Hepatic stellate cell (primary cell): ENCODE results near the gene DTX2.
"Not testable (repeated sequence)": the region's sequence is repeated elsewhere in the genome, so short reads cannot be mapped to it uniquely, and the experiment has no call there.

Source experiments
- DNase-seq: peaks from one replicate; pipeline ENCODE4 v3.0.0; 2011; ENCODE audit warnings: low spot score

The DTX2 gene

DNA sequence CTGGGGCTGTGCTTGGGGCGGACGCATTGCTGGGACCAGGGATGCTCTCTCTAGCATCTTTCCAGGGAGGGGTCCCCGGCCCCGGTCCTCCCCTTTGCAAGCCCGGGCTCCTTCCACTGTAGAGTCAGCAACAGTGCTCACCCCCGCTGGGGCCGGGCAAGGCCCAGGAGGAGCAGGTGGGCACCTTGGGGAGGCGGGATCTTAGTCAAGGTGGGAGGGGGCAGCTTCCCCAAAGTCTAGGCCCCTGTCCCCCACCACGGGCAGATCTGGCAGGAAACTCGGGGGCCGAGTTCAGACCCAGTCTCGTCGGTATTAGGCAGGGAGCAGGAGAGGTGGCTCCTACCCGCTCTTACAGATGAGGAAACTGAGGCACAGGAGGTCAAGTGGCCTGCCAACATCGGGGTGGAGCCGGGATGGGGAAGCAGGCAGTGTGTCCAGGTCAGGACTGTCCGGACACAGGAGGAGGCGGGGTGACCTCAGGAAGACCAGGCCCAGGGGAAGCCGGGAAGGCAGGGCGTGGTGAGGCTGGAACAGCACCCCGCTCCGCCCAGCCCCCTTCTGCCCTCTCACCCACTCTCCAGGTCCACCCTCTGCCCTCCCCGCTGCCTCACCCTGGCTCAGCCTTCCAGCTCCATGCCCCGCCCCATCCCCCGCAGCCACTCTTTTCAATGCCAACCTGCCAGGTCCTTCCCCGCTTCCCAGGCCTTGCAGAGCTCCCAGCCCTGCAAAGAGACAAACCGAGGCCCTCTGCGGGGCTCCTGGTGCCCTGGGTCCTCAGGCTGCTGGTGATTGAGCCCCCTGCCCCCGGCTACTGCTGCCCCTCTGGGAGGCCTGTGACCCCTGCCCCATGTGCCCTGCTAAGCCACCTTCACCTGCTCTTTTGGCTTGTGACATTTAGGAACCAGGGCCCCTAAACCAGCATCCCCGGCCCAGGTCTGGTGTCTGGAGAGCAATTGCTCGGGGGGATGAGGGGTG, 50.7 kb downstream of the DTX2 start:
- DNase-seq = not testable (repeated sequence)

GRCh38 chr7:76512941-76513816, 51.7 kb downstream of the DTX2 start:
- peak; percentile 37 for DNase-seq

- DNase-seq = no peak
Observed at GRCh38 chr7:76513817-76514799, 52.6 kb downstream of the DTX2 start.

DNA sequence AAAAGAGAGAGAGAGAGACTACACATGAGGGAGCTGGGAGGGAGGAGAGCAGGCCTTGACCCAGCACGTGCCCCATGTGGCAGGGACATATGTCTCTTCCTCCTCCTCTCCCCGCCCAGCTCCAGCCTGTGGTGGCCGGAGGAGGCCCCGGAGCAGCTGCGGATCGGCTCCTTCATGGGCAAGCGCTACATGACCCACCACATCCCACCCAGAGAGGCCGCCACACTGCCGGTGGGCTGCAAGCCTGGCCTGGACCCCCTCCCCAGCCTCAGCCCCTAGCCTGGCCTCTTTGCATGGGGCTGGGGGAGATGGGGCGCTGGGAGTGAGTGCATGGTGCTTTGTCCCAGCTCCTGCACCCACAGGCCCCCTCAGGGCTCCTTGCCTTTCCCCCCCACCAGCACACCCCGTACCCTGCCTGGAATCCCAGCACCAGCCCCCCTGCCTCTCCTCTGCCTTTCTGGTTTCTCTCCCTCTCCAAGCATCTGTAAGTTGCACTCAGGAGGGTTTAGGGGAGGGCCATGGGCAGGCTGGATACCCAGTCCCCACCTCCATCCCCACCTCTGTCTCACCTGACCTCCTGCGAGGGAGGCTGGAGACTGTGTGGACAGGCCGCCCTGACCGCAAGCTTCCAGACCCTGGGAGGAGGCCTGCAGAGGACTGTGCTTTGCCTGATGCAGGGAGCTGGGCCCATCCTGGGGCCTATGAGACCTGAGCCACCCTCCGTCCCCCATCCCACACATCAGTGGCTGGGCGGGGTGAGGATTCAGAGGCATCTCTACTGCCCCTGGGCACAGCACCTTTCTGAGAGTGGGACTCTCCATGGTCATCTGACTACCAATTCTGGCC, 53.6 kb downstream of the DTX2 start:
- DNase-seq = no peak

DNA sequence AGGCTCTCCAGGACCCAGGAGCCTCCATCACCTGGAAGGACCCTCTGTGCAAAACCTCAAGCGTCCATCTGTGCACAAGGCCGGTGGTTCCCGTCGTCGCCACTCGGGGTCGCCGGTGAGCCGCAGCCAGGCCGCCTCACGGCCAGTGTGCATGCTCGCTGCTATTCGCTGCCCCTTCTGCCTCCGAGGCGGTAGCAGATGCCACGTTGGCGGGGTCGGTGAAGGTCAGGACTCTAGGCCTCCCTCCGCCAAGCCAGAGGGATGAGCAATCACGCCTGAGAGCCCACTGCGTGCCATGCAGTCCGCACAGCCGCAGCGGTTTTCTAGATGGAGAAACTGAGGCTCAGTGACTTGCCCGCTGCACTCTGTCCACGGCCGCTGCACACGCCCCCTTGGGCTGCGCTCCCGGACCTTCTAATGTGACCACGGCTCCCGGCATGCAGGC, 54.5 kb downstream of the DTX2 start:
- DNase-seq = peak; percentile 87

- DNase-seq = not testable (repeated sequence)
Observed at GRCh38 chr7:76516932-76517331, 55.4 kb downstream of the DTX2 start.

- DNase-seq = not testable (repeated sequence)
Observed at GRCh38 chr7:76526183-76526582, 64.7 kb downstream of the DTX2 start.

DNA sequence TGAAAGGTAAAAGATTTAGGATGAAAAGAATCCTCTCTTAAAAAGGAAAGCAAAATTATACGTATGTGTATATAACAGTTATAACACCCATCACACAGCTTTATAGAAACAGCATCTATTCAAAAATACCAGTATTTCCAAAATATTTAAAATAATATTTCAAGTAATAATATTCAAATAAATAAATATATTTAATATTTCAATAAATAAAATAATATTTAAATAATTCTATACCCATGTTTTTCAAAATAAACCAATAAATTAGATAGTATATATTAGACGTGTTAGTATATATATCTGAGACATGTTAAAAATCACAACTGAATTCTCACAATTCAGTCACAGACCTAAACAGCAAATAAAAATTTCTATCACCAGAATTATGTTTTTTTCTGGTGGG, 70.1 kb downstream of the DTX2 start:
- DNase-seq = not testable (repeated sequence)

DNA sequence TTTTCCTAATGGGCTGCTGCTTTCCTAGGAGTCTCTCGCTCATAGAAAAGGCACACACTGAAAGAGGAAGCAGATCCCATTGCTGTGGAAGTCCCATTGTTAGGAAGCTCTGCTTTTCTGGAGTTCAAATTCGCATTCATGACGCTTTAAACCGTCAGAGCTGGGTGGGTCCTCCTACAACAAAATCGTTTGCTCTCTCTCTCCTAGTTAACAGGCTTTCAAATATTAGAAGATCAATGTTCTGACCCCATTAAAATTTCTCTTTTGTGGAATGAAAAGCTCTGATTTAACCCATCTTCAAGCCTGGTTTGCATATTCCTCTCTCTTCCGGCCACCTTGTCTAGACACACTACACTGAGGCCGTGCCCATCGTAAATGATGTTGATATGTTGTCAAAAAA, 81.7 kb downstream of the DTX2 start, which contains the start of gene SPDYE16:
TSS of gene SPDYE16 (minus strand) at position 101 of the 400 bp plus-strand sequence. CDS start 1,838 bp downstream, outside the sequence.
- DNase-seq = not testable (repeated sequence)

DNA sequence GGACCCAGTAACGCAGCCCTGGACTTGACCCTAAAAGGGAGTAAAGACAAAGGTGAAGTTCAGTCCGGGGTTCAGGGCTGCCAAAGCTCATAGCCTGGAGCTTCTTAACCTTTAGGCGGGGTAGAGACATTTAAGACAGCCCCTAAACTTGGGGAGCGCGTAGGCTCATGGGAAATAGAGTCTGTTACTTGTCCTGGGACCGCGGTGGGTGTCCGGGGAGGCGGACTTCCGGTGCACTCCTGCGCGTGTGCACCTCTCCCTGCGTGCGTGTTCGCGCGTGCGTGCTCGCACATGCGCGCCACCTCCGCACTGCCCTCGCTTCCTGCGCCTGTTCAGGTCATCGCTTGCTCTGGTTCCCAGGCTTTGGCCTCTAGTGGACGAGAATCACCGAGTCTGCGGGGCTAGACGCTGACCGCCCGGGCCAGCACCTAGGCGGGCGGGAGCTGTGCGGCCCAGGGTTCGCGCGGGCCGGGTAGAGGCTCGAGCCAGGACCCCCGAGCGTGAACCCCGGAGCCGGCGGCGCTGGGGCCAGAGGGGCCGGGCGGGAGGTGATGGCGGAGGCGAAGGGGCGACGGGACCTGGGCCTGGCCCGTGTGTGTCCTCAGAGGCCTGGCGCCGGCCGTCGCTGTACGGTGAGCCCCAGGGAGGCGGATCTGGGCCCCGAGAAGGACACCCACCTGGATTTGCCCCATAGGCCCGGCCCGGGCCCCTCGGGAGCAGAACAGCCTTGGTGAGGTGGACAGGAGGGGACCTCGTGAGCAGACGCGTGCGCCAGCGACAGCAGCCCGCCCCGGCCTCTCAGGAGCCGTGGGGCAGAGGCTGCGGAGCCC, 87.7 kb downstream of the DTX2 start:
- DNase-seq = peak; percentile 67

DNA sequence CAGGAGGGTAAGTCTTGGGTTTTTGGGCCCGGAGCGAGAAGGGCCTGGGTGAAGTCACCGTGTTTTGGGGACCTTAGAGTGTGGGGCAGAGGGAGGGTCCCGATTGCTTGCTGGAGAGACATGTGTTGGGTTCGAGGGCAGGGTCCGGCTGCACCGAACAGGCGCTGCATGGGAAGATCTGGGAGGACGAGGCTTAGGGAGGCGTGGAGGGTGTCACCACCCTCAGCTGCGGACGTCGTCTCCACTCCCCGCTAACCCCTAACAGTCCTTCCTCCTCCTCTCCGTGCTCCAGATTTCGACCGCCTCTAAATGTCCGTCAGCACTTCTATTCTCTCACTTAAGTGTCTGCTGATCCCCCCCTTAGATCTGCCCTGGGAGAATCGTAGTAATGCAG, 88.3 kb downstream of the DTX2 start:
- DNase-seq = not testable (repeated sequence)

- not testable (repeated sequence) for DNase-seq
Observed at GRCh38 chr7:76551992-76552391, 90.5 kb downstream of the DTX2 start.
